GM23338 (cell line): Measurements from ENCODE around the gene TAS2R40. TPM values are rescaled to one million over a fixed set of nuclear protein-coding genes. Genes with fewer than 3 reads are reported as not detected.
A peak's percentile ranks its signal among the peaks of the same experiment; 100 is the strongest.

ENCODE experiments used
- ATAC-seq: fragments of 200-7000 bp; cut with Tn5 transposase; 3 replicates; pipeline ENCODE4 v1.9.1; 2020
- DNase-seq: peaks from one replicate; pipeline ENCODE4 v3.0.0-alpha.2; 2015; ENCODE audit warnings: low spot score
- H2AFZ ChIP-seq: fragments of 200-600 bp; sonication (generic); 2 replicates; pipeline ENCODE4 v1.8.0; 2016; ENCODE audit warnings: antibody characterized with exemption, mild to moderate bottlenecking, moderate library complexity
- H3F3A ChIP-seq: fragments of 200-600 bp; sonication (generic); replicated peaks from 2 replicates; pipeline ENCODE4 v1.8.0; 2017; ENCODE audit warnings: antibody characterized with exemption, mixed run types, low read depth
- H3K27ac ChIP-seq: fragments of 200-600 bp; sonication (generic); 2 replicates; pipeline ENCODE4 v1.6.1; 2016; ENCODE audit warnings: low read depth
- H3K27me3 ChIP-seq: fragments of 200-600 bp; sonication (generic); 2 replicates; pipeline ENCODE4 v1.8.0; 2016; ENCODE audit warnings: mild to moderate bottlenecking, mixed run types, moderate library complexity; ENCODE audit not compliant: insufficient read depth
- H3K36me3 ChIP-seq: fragments of 200-600 bp; sonication (generic); 2 replicates; pipeline ENCODE4 v1.8.0; 2016; ENCODE audit warnings: mild to moderate bottlenecking; ENCODE audit not compliant: insufficient read depth
- H3K4me1 ChIP-seq: fragments of 200-600 bp; sonication (generic); 2 replicates; pipeline ENCODE4 v1.8.0; 2016; ENCODE audit warnings: mild to moderate bottlenecking, moderate library complexity; ENCODE audit not compliant: insufficient read depth
- H3K4me2 ChIP-seq: fragments of 200-600 bp; sonication (generic); 2 replicates; pipeline ENCODE4 v1.7.1; 2017; ENCODE audit warnings: mixed run types
- H3K4me3 ChIP-seq: fragments of 200-600 bp; sonication (generic); 2 replicates; pipeline ENCODE4 v1.6.1; 2016; ENCODE audit warnings: mixed run types
- H3K79me2 ChIP-seq: fragments of 200-600 bp; sonication (generic); replicated peaks from 2 replicates; pipeline ENCODE4 v1.8.0; 2017; ENCODE audit warnings: mild to moderate bottlenecking; ENCODE audit not compliant: insufficient read depth
- H3K9me2 ChIP-seq: fragments of 200-600 bp; sonication (generic); 2 replicates; pipeline ENCODE4 v1.8.0; 2017; ENCODE audit not compliant: insufficient read depth
- H4K20me1 ChIP-seq: fragments of 200-600 bp; sonication (generic); replicated peaks from 2 replicates; pipeline ENCODE4 v1.8.0; 2017; ENCODE audit warnings: mild to moderate bottlenecking; ENCODE audit not compliant: insufficient read depth
- H3K27ac Mint-ChIP-seq: 2 replicates; pipeline ENCODE4 v1.8.0; 2020; ENCODE audit warnings: inconsistent platforms, mild to moderate bottlenecking, moderate library complexity, mixed read lengths
- H3K27me3 Mint-ChIP-seq: 3 replicates; pipeline ENCODE4 v1.8.0; 2022; ENCODE audit warnings: low read depth, mild to moderate bottlenecking, moderate library complexity, mixed read lengths, inconsistent platforms; ENCODE audit not compliant: insufficient read depth, poor library complexity
- H3K36me3 Mint-ChIP-seq: 3 replicates; pipeline ENCODE4 v1.8.0; 2021; ENCODE audit warnings: low read depth, mild to moderate bottlenecking, inconsistent platforms, moderate library complexity, mixed read lengths
- H3K4me1 Mint-ChIP-seq: 3 replicates; pipeline ENCODE4 v1.8.0; 2020; ENCODE audit warnings: mild to moderate bottlenecking, inconsistent platforms, mixed read lengths
- H3K4me3 Mint-ChIP-seq: 3 replicates; pipeline ENCODE4 v1.8.0; 2021; ENCODE audit warnings: moderate library complexity, mild to moderate bottlenecking, inconsistent platforms, mixed read lengths
- H3K9me3 Mint-ChIP-seq: 3 replicates; pipeline ENCODE4 v1.8.0; 2020; ENCODE audit warnings: moderate library complexity, mild to moderate bottlenecking, inconsistent platforms, mixed read lengths
- JUNB ChIP-seq: IDR thresholded peaks from one replicate; pipeline ENCODE4 v1.6.1; 2016; ENCODE audit warnings: antibody characterized with exemption; ENCODE audit not compliant: unreplicated experiment
- NANOG ChIP-seq: IDR thresholded peaks from 2 replicates; pipeline ENCODE4 v1.6.1; 2016; ENCODE audit warnings: antibody characterized with exemption, borderline replicate concordance
- POLR2AphosphoS5 ChIP-seq: IDR thresholded peaks from 2 replicates; pipeline ENCODE4 v1.6.1; 2016; ENCODE audit warnings: antibody characterized with exemption, low read depth
- STAT1 ChIP-seq: IDR thresholded peaks from one replicate; pipeline ENCODE4 v1.6.1; 2016; ENCODE audit warnings: antibody characterized with exemption; ENCODE audit not compliant: unreplicated experiment
- ZNF114 ChIP-seq: fragments of 250-450 bp; sonication (Bioruptor Pico); IDR thresholded peaks from 2 replicates; pipeline ENCODE4 v1.5.0; 2020; ENCODE audit warnings: mild to moderate bottlenecking, moderate library complexity
- ZNF331 ChIP-seq: fragments of 250-450 bp; sonication (Bioruptor Pico); IDR thresholded peaks from 2 replicates; pipeline ENCODE4 v1.5.0; 2020; ENCODE audit warnings: low read depth, mild to moderate bottlenecking, moderate library complexity
- polyA plus RNA-seq: library from polyadenylated mRNA; unstranded; fragments of >200 nt; fragmentation: Nextera tagmentation; extraction: Ambion mirVana; gene quantifications from 2 replicates; pipeline ENCODE4 v1.2.1, GENCODE V29; 2016
- total RNA-seq: library from RNA; depleted of rRNA; stranded (reverse); fragments of >200 nt; shearing (Covaris generic); gene quantifications from 2 replicates; pipeline ENCODE4 v1.2.3, GENCODE V29; 2014
- TF ChIP-seq, protein P1 (sequence below), 2 experiments: fragments of 200-600 bp in 1 of 2; sonication (generic) in 1 of 2; conservative IDR thresholded peaks; 2 replicates each; pipeline versions ENCODE4 v1.5.1 to v1.6.1; 2016 to 2017; ENCODE audit warnings: antibody characterized with exemption in 2 of 2, low read depth in 2 of 2, mild to moderate bottlenecking in 2 of 2, moderate library complexity in 1 of 2
- TF ChIP-seq, protein P2 (sequence below): fragments of 250-450 bp; sonication (Bioruptor Pico); IDR thresholded peaks from 2 replicates; pipeline ENCODE4 v1.5.0; 2020; ENCODE audit warnings: mild to moderate bottlenecking, moderate library complexity

Gene TAS2R40
- total and polyA plus RNA-seq, 2 experiments from 2014 or later, result not detected

DNA sequence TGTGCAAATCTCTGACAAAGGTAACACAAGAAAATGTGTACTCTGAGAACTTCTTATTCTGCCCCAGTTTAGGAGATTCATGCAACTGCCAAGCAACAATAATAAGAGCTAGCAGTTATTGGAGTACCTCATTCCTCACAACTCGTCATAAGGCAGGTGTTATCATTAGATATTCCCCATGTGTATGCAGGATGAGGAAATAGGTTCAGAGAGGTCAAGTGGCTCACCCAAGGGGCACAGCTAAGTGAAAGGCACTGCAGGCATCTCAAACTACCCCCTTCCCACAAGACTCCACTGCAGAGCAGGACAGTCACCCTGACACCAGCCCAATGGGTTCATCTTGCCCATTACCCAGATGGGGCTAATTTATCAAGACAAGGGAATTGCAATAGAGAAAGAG, 40.1 kb downstream of the TAS2R40 start:
- Mint-ChIP-seq H3K4me3 (peak overlapping the region; percentile 41; the same call in 2 of the 3 replicates), H3K9me3 (no peaks in the 10 kb centered on the region), H3K36me3 (no peaks in the 10 kb centered on the region; the same call in 2 of the 3 replicates), H3K27me3 (peaks cover 9% of the 10 kb centered on the region), H3K27ac (no peak overlapping the region), H3K4me1 (peaks cover 4% of the 10 kb centered on the region)
- TF ChIP-seq, protein P1, sequence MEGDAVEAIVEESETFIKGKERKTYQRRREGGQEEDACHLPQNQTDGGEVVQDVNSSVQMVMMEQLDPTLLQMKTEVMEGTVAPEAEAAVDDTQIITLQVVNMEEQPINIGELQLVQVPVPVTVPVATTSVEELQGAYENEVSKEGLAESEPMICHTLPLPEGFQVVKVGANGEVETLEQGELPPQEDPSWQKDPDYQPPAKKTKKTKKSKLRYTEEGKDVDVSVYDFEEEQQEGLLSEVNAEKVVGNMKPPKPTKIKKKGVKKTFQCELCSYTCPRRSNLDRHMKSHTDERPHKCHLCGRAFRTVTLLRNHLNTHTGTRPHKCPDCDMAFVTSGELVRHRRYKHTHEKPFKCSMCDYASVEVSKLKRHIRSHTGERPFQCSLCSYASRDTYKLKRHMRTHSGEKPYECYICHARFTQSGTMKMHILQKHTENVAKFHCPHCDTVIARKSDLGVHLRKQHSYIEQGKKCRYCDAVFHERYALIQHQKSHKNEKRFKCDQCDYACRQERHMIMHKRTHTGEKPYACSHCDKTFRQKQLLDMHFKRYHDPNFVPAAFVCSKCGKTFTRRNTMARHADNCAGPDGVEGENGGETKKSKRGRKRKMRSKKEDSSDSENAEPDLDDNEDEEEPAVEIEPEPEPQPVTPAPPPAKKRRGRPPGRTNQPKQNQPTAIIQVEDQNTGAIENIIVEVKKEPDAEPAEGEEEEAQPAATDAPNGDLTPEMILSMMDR (conservative IDR thresholded peaks at IDR 0.05; ENCODE audit: low read depth in 2 of 2), result no peak
- TF ChIP-seq POLR2AphosphoS5 (no peak), STAT1 (no peak)
- no peak for ATAC-seq
- H3K79me2 ChIP-seq, result no peaks in the 10 kb centered on the region
- no peak overlapping the region for H3K4me3 ChIP-seq
- H3K9me2 ChIP-seq, result 0 out of 2 replicates have a peak, but pooled peaks cover 4% of the 10 kb centered on the region
- H3K27ac ChIP-seq, result no peak overlapping the region
- H2AFZ ChIP-seq, result no peak overlapping the region
- no peaks in the 10 kb centered on the region for H4K20me1 ChIP-seq
- H3K36me3 ChIP-seq, result no peaks in the 10 kb centered on the region
- DNase-seq, result no peak
- H3F3A ChIP-seq, result peaks cover 3% of the 10 kb centered on the region; the same call in 1 of the 2 replicates
- peaks cover 4% of the 10 kb centered on the region; the same call in 1 of the 2 replicates for H3K4me1 ChIP-seq
- H3K4me2 ChIP-seq, result no peak overlapping the region
- H3K27me3 ChIP-seq, result 0 out of 2 replicates have a peak, but pooled peaks cover 7% of the 10 kb centered on the region

DNA sequence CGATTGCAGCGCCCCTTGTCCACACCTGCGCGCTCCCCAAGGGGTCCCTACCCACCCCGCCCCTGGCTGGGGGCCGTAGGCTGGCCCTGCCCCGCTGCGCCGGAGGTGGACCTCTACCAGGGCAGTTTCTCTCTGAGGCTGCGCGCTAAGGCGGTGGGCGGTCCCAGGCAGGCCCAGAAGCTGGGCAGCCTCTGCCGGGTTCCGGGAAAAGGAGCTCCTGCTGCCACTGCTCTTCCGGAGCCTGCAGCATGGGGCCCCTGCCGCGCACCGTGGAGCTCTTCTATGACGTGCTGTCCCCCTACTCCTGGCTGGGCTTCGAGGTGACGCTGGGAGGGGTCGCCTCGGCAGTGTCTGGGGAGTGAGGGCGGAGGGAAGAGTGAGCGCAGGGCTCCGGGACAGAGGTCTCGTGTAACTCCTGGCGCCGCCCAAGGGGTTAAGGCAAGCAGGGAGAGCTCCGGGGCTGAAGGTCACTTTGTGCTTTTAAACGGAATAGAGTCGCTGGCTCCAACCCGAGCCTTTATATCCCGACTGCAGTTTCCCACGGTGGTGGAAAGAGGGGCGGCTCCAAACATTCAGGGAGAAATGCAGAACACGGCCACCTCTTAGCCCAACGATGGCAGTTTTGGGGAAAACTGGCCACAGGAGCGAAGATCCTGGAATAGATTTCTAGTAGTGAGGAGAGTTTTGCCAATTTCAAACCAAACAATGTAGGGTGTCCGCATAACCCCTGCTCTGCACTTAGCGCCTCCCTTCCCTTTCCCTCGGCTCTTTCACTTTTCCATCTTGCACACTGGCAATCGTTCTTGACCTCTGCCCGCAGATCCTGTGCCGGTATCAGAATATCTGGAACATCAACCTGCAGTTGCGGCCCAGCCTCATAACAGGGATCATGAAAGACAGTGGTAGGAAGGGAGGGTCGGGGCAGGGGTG, 41.7 kb downstream of the TAS2R40 start, which contains the start of gene GSTK1:
TSS of gene GSTK1 (plus strand) at position 176 of the 930 bp plus-strand sequence. CDS start at position 249, 73 bp downstream.
- H3F3A ChIP-seq, result peaks cover 3% of the 10 kb centered on the region; the same call in 1 of the 2 replicates
- Mint-ChIP-seq H3K36me3 (peaks cover 3% of the 10 kb centered on the region; the same call in 2 of the 3 replicates), H3K27ac (no peak within 1 kb of the TSS), H3K9me3 (no peaks in the 10 kb centered on the region), H3K4me3 (peak within 1 kb of the TSS; percentile 90), H3K27me3 (peaks cover 9% of the 10 kb centered on the region), H3K4me1 (peaks cover 4% of the 10 kb centered on the region)
- H3K36me3 ChIP-seq, result no peaks in the 10 kb centered on the region; the same call in 1 of the 2 replicates
- no peaks in the 10 kb centered on the region for H3K79me2 ChIP-seq
- DNase-seq (peak; percentile 87), ATAC-seq (peak; percentile 98)
- peaks cover 4% of the 10 kb centered on the region; the same call in 1 of the 2 replicates for H3K4me1 ChIP-seq
- 0 out of 2 replicates have a peak, but pooled peaks cover 4% of the 10 kb centered on the region for H3K9me2 ChIP-seq
- 0 out of 2 replicates have a peak, but pooled peaks cover 7% of the 10 kb centered on the region for H3K27me3 ChIP-seq
- H3K4me3 ChIP-seq, result peak within 1 kb of the TSS; percentile 89
- H3K4me2 ChIP-seq, result peak within 1 kb of the TSS; percentile 97
- H4K20me1 ChIP-seq, result no peaks in the 10 kb centered on the region
- no peak within 1 kb of the TSS for H3K27ac ChIP-seq
- peak within 1 kb of the TSS; percentile 90 for H2AFZ ChIP-seq
- TF ChIP-seq POLR2AphosphoS5 (peak; percentile 93), STAT1 (no peak), ZNF114 (CRISPR knock-in tag) (no peak), NANOG (no peak), JUNB (no peak), ZNF331 (no peak)
- TF ChIP-seq, protein P2, sequence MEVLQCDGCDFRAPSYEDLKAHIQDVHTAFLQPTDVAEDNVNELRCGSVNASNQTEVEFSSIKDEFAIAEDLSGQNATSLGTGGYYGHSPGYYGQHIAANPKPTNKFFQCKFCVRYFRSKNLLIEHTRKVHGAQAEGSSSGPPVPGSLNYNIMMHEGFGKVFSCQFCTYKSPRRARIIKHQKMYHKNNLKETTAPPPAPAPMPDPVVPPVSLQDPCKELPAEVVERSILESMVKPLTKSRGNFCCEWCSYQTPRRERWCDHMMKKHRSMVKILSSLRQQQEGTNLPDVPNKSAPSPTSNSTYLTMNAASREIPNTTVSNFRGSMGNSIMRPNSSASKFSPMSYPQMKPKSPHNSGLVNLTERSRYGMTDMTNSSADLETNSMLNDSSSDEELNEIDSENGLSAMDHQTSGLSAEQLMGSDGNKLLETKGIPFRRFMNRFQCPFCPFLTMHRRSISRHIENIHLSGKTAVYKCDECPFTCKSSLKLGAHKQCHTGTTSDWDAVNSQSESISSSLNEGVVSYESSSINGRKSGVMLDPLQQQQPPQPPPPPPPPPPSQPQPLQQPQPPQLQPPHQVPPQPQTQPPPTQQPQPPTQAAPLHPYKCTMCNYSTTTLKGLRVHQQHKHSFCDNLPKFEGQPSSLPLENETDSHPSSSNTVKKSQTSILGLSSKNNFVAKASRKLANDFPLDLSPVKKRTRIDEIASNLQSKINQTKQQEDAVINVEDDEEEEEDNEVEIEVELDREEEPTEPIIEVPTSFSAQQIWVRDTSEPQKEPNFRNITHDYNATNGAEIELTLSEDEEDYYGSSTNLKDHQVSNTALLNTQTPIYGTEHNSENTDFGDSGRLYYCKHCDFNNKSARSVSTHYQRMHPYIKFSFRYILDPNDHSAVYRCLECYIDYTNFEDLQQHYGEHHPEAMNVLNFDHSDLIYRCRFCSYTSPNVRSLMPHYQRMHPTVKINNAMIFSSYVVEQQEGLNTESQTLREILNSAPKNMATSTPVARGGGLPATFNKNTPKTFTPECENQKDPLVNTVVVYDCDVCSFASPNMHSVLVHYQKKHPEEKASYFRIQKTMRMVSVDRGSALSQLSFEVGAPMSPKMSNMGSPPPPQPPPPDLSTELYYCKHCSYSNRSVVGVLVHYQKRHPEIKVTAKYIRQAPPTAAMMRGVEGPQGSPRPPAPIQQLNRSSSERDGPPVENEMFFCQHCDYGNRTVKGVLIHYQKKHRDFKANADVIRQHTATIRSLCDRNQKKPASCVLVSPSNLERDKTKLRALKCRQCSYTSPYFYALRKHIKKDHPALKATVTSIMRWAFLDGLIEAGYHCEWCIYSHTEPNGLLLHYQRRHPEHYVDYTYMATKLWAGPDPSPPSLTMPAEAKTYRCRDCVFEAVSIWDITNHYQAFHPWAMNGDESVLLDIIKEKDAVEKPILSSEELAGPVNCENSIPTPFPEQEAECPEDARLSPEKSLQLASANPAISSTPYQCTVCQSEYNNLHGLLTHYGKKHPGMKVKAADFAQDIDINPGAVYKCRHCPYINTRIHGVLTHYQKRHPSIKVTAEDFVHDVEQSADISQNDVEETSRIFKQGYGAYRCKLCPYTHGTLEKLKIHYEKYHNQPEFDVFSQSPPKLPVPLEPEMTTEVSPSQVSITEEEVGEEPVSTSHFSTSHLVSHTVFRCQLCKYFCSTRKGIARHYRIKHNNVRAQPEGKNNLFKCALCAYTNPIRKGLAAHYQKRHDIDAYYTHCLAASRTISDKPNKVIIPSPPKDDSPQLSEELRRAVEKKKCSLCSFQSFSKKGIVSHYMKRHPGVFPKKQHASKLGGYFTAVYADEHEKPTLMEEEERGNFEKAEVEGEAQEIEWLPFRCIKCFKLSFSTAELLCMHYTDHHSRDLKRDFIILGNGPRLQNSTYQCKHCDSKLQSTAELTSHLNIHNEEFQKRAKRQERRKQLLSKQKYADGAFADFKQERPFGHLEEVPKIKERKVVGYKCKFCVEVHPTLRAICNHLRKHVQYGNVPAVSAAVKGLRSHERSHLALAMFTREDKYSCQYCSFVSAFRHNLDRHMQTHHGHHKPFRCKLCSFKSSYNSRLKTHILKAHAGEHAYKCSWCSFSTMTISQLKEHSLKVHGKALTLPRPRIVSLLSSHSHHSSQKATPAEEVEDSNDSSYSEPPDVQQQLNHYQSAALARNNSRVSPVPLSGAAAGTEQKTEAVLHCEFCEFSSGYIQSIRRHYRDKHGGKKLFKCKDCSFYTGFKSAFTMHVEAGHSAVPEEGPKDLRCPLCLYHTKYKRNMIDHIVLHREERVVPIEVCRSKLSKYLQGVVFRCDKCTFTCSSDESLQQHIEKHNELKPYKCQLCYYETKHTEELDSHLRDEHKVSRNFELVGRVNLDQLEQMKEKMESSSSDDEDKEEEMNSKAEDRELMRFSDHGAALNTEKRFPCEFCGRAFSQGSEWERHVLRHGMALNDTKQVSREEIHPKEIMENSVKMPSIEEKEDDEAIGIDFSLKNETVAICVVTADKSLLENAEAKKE (CRISPR knock-in tag), result no peak
